ENCODE data around the gene ABRACL. TPM values are rescaled to one million over a fixed set of nuclear protein-coding genes. Genes with fewer than 3 reads are reported as not detected.

The ABRACL gene
- total and polyA plus RNA-seq, 7 experiments from 2014 or later: 39.5 to 216 (median 108) TPM

- DNase-seq: peak in 4 of 9 donors; percentile 6 to 9 (median 8)
- POLR2A ChIA-PET: interaction anchor here (0.7 to 4.3 kb wide), 17 partner anchors 40 to 387 kb away, joined by 3 to 34 read pairs (median 5); partner anchors contain the start of genes ABRACL, CITED2 and TXLNB
- no peaks in the 10 kb centered on the region for H3K9me3 ChIP-seq (ENCODE audit: control insufficient read depth in 2 of 3, low read length in 3 of 3)
- no peaks in the 10 kb centered on the region for H3K9me3 Mint-ChIP-seq
- peaks cover 0 to 7% (median 0%) of the 10 kb centered on the region in 3 experiments for H3K36me3 ChIP-seq (ENCODE audit: control insufficient read depth in 2 of 3, insufficient read depth in 3 of 3, low read length in 3 of 3)
- no peaks in the 10 kb centered on the region for H3K36me3 Mint-ChIP-seq
- H3K27ac ChIP-seq (ENCODE audit: low read depth, low read length): peak overlapping the region; percentile 89
- no peak for ATAC-seq
- peaks cover 7 to 24% (median 13%) of the 10 kb centered on the region in 7 donors for H3K4me1 Mint-ChIP-seq
- intact Hi-C loops (cut with micrococcal nuclease): loop anchor here (5.0 kb wide), 3 partner anchors 40 to 140 kb away; no protein-coding TSS in a partner anchor
- no peaks in the 10 kb centered on the region for H3K27me3 ChIP-seq (ENCODE audit: control insufficient read depth in 2 of 2, insufficient read depth in 2 of 2, low read length in 2 of 2)
- H3K4me3 Mint-ChIP-seq: peak overlapping the region in 6 of 10 donors; percentile 85 to 94 (median 88)
- peaks cover 0 to 2% (median 0%) of the 10 kb centered on the region in 5 donors for H3K27me3 Mint-ChIP-seq
- H3K27ac Mint-ChIP-seq: peak overlapping the region; percentile 45 to 89 (median 67)
- CTCF ChIA-PET: interaction anchor here (0.6 to 5.6 kb wide), 6 partner anchors 31 to 1260 kb away, joined by 3 to 27 read pairs (median 4); no protein-coding TSS in a partner anchor
- H3K4me3 ChIP-seq (ENCODE audit: low read length): peak overlapping the region; percentile 56
- peaks cover 32 to 47% of the 10 kb centered on the region in 2 donors for H3K4me1 ChIP-seq (ENCODE audit: control insufficient read depth in 2 of 2, insufficient read depth in 2 of 2, low read length in 2 of 2)
Observed at GRCh38 chr6:138987080-138987642, 41.4 kb upstream of the ABRACL start.

GRCh38 chr6:138987643-138988468 lies 40.7 kb upstream of the ABRACL start, which contains the start of gene REPS1:
REPS1 (minus strand) TSS chr6:138988253; CDS start chr6:138987682, 571 bp downstream.
- peak; percentile 95 for ATAC-seq
- Mint-ChIP-seq H3K27ac (peak within 1 kb of the TSS; percentile 84 to 96 (median 91)), H3K9me3 (no peaks in the 10 kb centered on the region)

GRCh38 chr6:138988469-138988834 lies 40.1 kb upstream of the ABRACL start:
- Histone ChIP-seq H3K4me3 (ENCODE audit: low read length) (peak overlapping the region; percentile 61), H3K27me3 (ENCODE audit: control insufficient read depth in 2 of 2, insufficient read depth in 2 of 2, low read length in 2 of 2) (no peaks in the 10 kb centered on the region)

More at GRCh38 chr6:138987643-138988468, 40.7 kb upstream of the ABRACL start, which contains the start of gene REPS1:
- Mint-ChIP-seq H3K36me3 (no peaks in the 10 kb centered on the region), H3K27me3 (peaks cover 0 to 2% (median 0%) of the 10 kb centered on the region in 5 donors), H3K4me1 (peaks cover 7 to 24% (median 13%) of the 10 kb centered on the region in 7 donors), H3K4me3 (peak within 1 kb of the TSS in 7 of 10 donors; percentile 86 to 94 (median 92))
- Histone ChIP-seq H3K36me3 (ENCODE audit: control insufficient read depth in 2 of 3, insufficient read depth in 3 of 3, low read length in 3 of 3) (peaks cover 0 to 7% (median 0%) of the 10 kb centered on the region in 3 experiments), H3K4me1 (ENCODE audit: control insufficient read depth in 2 of 2, insufficient read depth in 2 of 2, low read length in 2 of 2) (peaks cover 32 to 40% of the 10 kb centered on the region in 2 donors), H3K9me3 (ENCODE audit: control insufficient read depth in 2 of 3, low read length in 3 of 3) (no peaks in the 10 kb centered on the region), H3K27me3 (ENCODE audit: control insufficient read depth in 2 of 2, insufficient read depth in 2 of 2, low read length in 2 of 2) (no peaks in the 10 kb centered on the region), H3K27ac (ENCODE audit: low read depth, low read length) (peak within 1 kb of the TSS; percentile 89), H3K4me3 (ENCODE audit: low read length) (peak within 1 kb of the TSS; percentile 61)
- POLR2A ChIA-PET: interaction anchor here (0.5 to 4.3 kb wide), 17 partner anchors 30 to 387 kb away, joined by 3 to 34 read pairs (median 5); partner anchors contain the start of genes ABRACL, CITED2 and TXLNB
- intact Hi-C loops (cut with micrococcal nuclease): loop anchor here (1.0 to 5.0 kb wide), 11 partner anchors 40 to 387 kb away; partner anchors contain the start of genes ABRACL (in 2 of the 2), CCDC28A (in 2 of the 2), CITED2 (in 2 of the 2) and HECA (in 1 of the 2)
- peak; percentile 83 to 97 (median 89) for DNase-seq
- CTCF ChIA-PET: interaction anchor here (0.6 to 5.6 kb wide), 7 partner anchors 31 to 1260 kb away, joined by 3 to 27 read pairs (median 3); no protein-coding TSS in a partner anchor

GRCh38 chr6:138989098-138989983 lies 39.2 kb upstream of the ABRACL start:
- ATAC-seq (no peak), DNase-seq (no peak)
- peak overlapping the region in 7 of 10 donors; percentile 22 to 94 (median 80) for H3K4me3 Mint-ChIP-seq
- CTCF ChIA-PET: interaction anchor here (0.5 to 5.6 kb wide), 7 partner anchors 42 to 394 kb away, joined by 3 to 27 read pairs (median 3); no protein-coding TSS in a partner anchor
- Histone ChIP-seq H3K27me3 (ENCODE audit: control insufficient read depth in 2 of 2, insufficient read depth in 2 of 2, low read length in 2 of 2) (no peaks in the 10 kb centered on the region), H3K4me1 (ENCODE audit: control insufficient read depth in 2 of 2, insufficient read depth in 2 of 2, low read length in 2 of 2) (peaks cover 28 to 29% of the 10 kb centered on the region in 2 donors), H3K27ac (ENCODE audit: low read depth, low read length) (peak overlapping the region; percentile 89), H3K36me3 (ENCODE audit: control insufficient read depth in 2 of 3, insufficient read depth in 3 of 3, low read length in 3 of 3) (peaks cover 0 to 7% (median 0%) of the 10 kb centered on the region in 3 experiments), H3K4me3 (ENCODE audit: low read length) (no peak overlapping the region), H3K9me3 (ENCODE audit: control insufficient read depth in 2 of 3, low read length in 3 of 3) (no peaks in the 10 kb centered on the region)
- peak overlapping the region in 7 of 9 donors; percentile 21 to 96 (median 85) for H3K27ac Mint-ChIP-seq
- peaks cover 7 to 24% (median 13%) of the 10 kb centered on the region in 7 donors for H3K4me1 Mint-ChIP-seq
- no peaks in the 10 kb centered on the region for H3K36me3 Mint-ChIP-seq
- H3K27me3 Mint-ChIP-seq: peaks cover 0 to 5% (median 0%) of the 10 kb centered on the region in 5 donors
- POLR2A ChIA-PET: interaction anchor here (0.5 to 4.3 kb wide), 16 partner anchors 8 to 385 kb away, joined by 3 to 34 read pairs (median 3); partner anchors contain the start of gene CITED2
- intact Hi-C loops (cut with micrococcal nuclease): loop anchor here (2.0 to 5.0 kb wide), 4 partner anchors 42 to 385 kb away; partner anchors contain the start of gene CITED2 (in 1 of the 2)
- H3K9me3 Mint-ChIP-seq: peaks cover 0 to 2% (median 0%) of the 10 kb centered on the region in 11 donors

More at GRCh38 chr6:138988469-138988834, 40.1 kb upstream of the ABRACL start:
- H3K27ac ChIP-seq (ENCODE audit: low read depth, low read length): peak overlapping the region; percentile 89
- intact Hi-C loops (cut with micrococcal nuclease): loop anchor here (1.0 to 5.0 kb wide), 11 partner anchors 40 to 386 kb away; partner anchors contain the start of genes ABRACL (in 2 of the 2), CCDC28A (in 2 of the 2), CITED2 (in 2 of the 2) and HECA (in 1 of the 2)
- CTCF ChIA-PET: interaction anchor here (0.6 to 5.6 kb wide), 4 partner anchors 43 to 1102 kb away, joined by 3 to 27 read pairs (median 4); no protein-coding TSS in a partner anchor
- no peaks in the 10 kb centered on the region for H3K9me3 ChIP-seq (ENCODE audit: control insufficient read depth in 2 of 3, low read length in 3 of 3)
- H3K27ac Mint-ChIP-seq: peak overlapping the region; percentile 84 to 96 (median 91)
- peaks cover 0 to 7% (median 0%) of the 10 kb centered on the region in 3 experiments for H3K36me3 ChIP-seq (ENCODE audit: control insufficient read depth in 2 of 3, insufficient read depth in 3 of 3, low read length in 3 of 3)
- ATAC-seq: peak; percentile 4
- no peak for DNase-seq
- POLR2A ChIA-PET: interaction anchor here (0.5 to 4.3 kb wide), 13 partner anchors 19 to 386 kb away, joined by 3 to 34 read pairs (median 4); partner anchors contain the start of gene CITED2
- peaks cover 0 to 5% (median 0%) of the 10 kb centered on the region in 5 donors for H3K27me3 Mint-ChIP-seq
- peaks cover 0 to 2% (median 0%) of the 10 kb centered on the region in 11 donors for H3K9me3 Mint-ChIP-seq
- H3K4me1 Mint-ChIP-seq: peaks cover 7 to 24% (median 13%) of the 10 kb centered on the region in 7 donors
- H3K36me3 Mint-ChIP-seq: no peaks in the 10 kb centered on the region
- peak overlapping the region in 7 of 10 donors; percentile 86 to 94 (median 92) for H3K4me3 Mint-ChIP-seq
- H3K4me1 ChIP-seq (ENCODE audit: control insufficient read depth in 2 of 2, insufficient read depth in 2 of 2, low read length in 2 of 2): peaks cover 32 to 37% of the 10 kb centered on the region in 2 donors

GRCh38 chr6:138991206-138991605 lies 37.3 kb upstream of the ABRACL start:
- H3K9me3 Mint-ChIP-seq: peaks cover 0 to 3% (median 0%) of the 10 kb centered on the region in 11 donors
- peaks cover 0 to 7% (median 0%) of the 10 kb centered on the region in 3 experiments for H3K36me3 ChIP-seq (ENCODE audit: control insufficient read depth in 2 of 3, insufficient read depth in 3 of 3, low read length in 3 of 3)
- CTCF ChIA-PET: interaction anchor here (0.5 kb wide), 1 partner anchor 82 kb away, joined by 3 read pairs; no protein-coding TSS in a partner anchor
- no peaks in the 10 kb centered on the region for H3K9me3 ChIP-seq (ENCODE audit: control insufficient read depth in 2 of 3, low read length in 3 of 3)
- H3K4me1 Mint-ChIP-seq: peaks cover 7 to 18% (median 12%) of the 10 kb centered on the region in 7 donors
- H3K27ac Mint-ChIP-seq: no peak overlapping the region
- ATAC-seq (no peak), DNase-seq (no peak)
- intact Hi-C loops (cut with micrococcal nuclease): no loop called here
- H3K27me3 Mint-ChIP-seq: peaks cover 0 to 5% (median 0%) of the 10 kb centered on the region in 5 donors
- no peaks in the 10 kb centered on the region for H3K27me3 ChIP-seq (ENCODE audit: control insufficient read depth in 2 of 2, insufficient read depth in 2 of 2, low read length in 2 of 2)
- peaks cover 12 to 14% of the 10 kb centered on the region in 2 donors for H3K4me1 ChIP-seq (ENCODE audit: control insufficient read depth in 2 of 2, insufficient read depth in 2 of 2, low read length in 2 of 2)
- H3K4me3 Mint-ChIP-seq: no peak overlapping the region
- no peaks in the 10 kb centered on the region for H3K36me3 Mint-ChIP-seq
- H3K4me3 ChIP-seq (ENCODE audit: low read length): no peak overlapping the region
- H3K27ac ChIP-seq (ENCODE audit: low read depth, low read length): no peak overlapping the region
- POLR2A ChIA-PET: interaction anchor here (0.8 kb wide), 1 partner anchor 1667 kb away, joined by 4 read pairs; no protein-coding TSS in a partner anchor
